Retinal pigment epithelial cell (primary cell): ENCODE data around the gene CD79B.
"Not testable (repeated sequence)": the region's sequence is repeated elsewhere in the genome, so short reads cannot be mapped to it uniquely, and the experiment has no call there.

Experiments used
- DNase-seq: peaks from one replicate; pipeline ENCODE4 v3.0.0-alpha.2; 2010; ENCODE audit warnings: low read depth
- H3K4me3 ChIP-seq: 2 replicates; pipeline ENCODE4 v1.5.1; 2011; ENCODE audit warnings: mild to moderate bottlenecking, low read length, control low read depth, moderate library complexity
- TF ChIP-seq, protein P1 (sequence below): conservative IDR thresholded peaks from 2 replicates; pipeline ENCODE4 v1.5.1; 2011; ENCODE audit warnings: low read depth, low read length, control low read depth, inconsistent platforms

CD79B gene

GRCh38 chr17:63903787-63904201 is 28.3 kb downstream of the CD79B start:
- not testable (repeated sequence) for DNase-seq, H3K4me3 ChIP-seq
- TF ChIP-seq, protein P1, sequence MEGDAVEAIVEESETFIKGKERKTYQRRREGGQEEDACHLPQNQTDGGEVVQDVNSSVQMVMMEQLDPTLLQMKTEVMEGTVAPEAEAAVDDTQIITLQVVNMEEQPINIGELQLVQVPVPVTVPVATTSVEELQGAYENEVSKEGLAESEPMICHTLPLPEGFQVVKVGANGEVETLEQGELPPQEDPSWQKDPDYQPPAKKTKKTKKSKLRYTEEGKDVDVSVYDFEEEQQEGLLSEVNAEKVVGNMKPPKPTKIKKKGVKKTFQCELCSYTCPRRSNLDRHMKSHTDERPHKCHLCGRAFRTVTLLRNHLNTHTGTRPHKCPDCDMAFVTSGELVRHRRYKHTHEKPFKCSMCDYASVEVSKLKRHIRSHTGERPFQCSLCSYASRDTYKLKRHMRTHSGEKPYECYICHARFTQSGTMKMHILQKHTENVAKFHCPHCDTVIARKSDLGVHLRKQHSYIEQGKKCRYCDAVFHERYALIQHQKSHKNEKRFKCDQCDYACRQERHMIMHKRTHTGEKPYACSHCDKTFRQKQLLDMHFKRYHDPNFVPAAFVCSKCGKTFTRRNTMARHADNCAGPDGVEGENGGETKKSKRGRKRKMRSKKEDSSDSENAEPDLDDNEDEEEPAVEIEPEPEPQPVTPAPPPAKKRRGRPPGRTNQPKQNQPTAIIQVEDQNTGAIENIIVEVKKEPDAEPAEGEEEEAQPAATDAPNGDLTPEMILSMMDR = peak; percentile 35

GRCh38 chr17:63901971-63902370 is 30.2 kb downstream of the CD79B start:
- not testable (repeated sequence) for DNase-seq, H3K4me3 ChIP-seq

GRCh38 chr17:63898899-63899798 is 33.0 kb downstream of the CD79B start:
- H3K4me3 ChIP-seq, DNase-seq: not testable (repeated sequence)

- H3K4me3 ChIP-seq, DNase-seq: not testable (repeated sequence)
Observed at GRCh38 chr17:63896524-63897354, 35.4 kb downstream of the CD79B start, which contains the start of gene CSH1. TSS of gene CSH1 (minus strand) at chr17:63896574. CDS start at chr17:63896511, 63 bp downstream.

DNA sequence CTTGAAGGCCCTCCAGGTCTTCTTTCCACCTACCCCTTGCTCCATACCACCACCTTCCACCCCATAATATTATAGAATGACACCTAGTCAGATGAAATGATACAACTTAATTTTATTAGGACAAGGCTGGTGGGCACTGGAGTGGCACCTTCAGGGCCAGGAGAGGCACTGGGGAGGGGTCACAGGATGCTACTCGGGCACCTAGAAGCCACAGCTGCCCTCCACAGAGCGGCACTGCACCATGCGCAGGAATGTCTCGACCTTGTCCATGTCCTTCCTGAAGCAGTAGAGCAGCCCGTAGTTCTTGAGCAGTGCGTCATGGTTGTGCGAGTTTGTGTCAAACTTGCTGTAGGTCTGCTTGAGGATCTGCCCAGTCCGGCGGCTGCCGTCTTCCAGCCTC is 37.3 kb downstream of the CD79B start:
- not testable (repeated sequence) for H3K4me3 ChIP-seq, DNase-seq

DNA sequence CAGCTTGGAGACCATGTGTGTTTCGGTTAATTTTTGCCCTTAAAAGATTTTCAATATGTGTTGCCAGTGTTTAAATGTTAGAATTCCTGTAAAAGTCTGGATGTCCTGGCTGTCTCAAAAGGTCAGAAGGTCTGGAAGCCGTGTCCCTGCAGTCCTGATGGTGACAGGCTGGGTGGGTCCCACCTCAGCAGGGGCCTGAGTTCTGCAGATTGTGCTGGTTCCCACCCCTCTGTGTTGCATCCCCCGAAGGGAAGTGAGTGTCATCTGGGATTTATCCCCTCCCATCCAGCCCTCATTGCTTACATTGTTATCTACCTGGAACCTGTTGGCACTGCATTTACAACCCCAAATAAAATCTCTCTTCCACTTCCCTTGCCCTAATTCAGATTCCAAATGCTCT is 38.1 kb downstream of the CD79B start:
- DNase-seq, H3K4me3 ChIP-seq: not testable (repeated sequence)

GRCh38 chr17:63892316-63893037 is 39.7 kb downstream of the CD79B start:
- not testable (repeated sequence) for DNase-seq, H3K4me3 ChIP-seq
- TF ChIP-seq, protein P1 = peak; percentile 31

DNA sequence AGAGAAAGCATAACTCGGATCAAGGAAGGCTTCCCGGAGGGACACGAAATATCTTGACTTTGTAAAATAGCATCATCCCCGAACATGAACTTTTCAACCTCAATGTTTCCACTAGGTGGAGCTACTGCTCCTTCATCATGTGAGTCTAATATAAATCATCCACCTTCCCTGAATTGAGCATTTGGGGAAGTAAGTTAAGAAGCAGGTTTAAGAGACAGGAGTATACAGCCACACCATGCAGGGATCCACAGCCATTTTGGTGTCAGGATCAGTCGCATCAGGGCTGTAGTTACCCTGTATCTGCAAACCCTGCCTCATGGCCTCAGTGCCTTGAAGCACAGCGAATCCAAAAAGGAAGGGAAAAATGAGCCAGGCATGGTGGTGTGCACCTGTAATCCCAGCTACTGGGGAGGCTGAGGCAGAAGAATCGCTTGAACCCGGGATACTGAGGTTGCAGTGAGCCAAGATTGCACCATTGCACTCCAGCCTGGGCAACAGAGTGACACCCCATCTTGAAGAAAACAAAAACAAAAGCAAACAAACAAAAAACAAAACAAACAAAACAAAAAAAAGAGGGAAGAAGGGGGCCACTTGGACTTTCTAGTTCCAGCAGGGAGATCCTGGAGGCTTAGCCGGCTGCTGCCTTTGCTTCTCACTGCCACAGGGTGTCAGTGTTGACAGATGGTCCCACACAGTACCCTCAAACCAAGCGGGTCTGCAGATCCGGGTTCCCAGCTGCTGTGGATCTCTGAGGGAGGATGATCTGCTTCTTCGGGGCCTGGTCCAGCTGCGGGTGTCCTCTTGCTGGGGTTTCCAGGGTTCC is 42.9 kb downstream of the CD79B start:
- H3K4me3 ChIP-seq, DNase-seq: not testable (repeated sequence)
- TF ChIP-seq, protein P1 = peak; percentile 53

- DNase-seq, H3K4me3 ChIP-seq: not testable (repeated sequence)
Observed at GRCh38 chr17:63885119-63885518, 47.0 kb downstream of the CD79B start.

DNA sequence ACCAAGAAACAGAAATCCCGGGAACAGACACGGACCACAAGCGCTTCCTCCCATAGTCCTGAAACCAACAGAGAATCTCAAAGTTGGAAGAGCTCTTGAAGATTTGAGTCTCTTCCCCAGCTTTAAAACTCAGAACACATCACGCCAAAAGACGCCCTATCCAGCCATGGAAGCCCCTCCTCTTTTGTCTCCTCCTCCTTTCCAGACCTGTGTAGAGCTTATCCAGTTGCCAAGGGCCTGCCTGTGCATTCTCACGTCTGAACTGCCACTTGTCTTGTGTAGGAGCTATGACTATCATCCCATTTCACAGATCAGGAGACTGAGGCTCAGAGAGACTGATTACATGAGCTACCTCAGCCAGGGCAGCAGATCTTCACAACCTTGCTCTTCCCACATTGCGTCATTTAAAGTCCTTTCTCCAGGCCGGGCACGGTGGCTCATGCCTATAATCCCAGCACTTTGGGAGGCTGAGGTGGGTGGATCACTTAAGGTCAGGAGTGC is 49.5 kb downstream of the CD79B start:
- H3K4me3 ChIP-seq, DNase-seq: not testable (repeated sequence)
